Esophagus squamous epithelium (tissue), 4 donors: ENCODE data around the gene TNNI3.

Source experiments
- CTCF ChIP-seq, 6 experiments: fragments of 450-650 bp in 4 of 6; fragments of 200-600 bp in 2 of 6; sonication (generic) in 2 of 6; IDR thresholded peaks; one replicate each; pipeline ENCODE4 v1.5.1; 2016 to 2019; ENCODE audit warnings: antibody characterized with exemption in 6 of 6, mild to moderate bottlenecking in 4 of 6, moderate library complexity in 4 of 6
- POLR2A ChIP-seq, 4 donors: fragments of 450-650 bp; IDR thresholded peaks; one replicate each; pipeline ENCODE4 v1.6.1; 2017; ENCODE audit warnings: antibody characterized with exemption in 4 of 4, mild to moderate bottlenecking in 4 of 4, moderate library complexity in 3 of 4

DNA sequence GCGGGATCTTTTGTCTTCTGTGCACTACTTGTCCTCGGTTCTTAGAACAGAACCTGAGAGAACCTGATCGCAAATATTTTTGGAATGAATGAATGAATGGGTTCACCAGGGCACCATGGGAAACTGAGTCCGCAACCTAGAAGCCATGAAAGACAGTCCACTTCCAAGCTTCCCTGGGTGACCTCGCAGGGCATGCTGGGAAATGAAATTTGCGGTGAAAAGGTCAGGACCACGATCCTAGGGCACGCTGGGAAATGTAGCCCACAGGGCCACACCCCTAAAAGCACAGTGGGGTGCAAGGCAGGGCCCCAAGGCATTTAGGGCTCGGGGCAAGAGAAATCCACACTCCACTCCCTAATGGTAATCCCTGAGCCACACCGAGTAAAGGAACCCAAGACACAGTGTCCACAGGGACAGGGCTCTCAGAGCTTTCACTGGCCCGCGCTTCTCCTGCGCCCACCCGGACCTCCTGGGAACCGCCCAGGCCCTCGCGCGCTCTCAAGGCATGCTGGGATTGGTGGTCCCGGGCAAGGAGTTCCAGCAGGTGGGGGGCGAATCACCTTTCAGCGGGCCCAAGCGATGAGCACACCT is 39.0 kb downstream of the TNNI3 start:
- TF ChIP-seq CTCF (IDR thresholded peaks at IDR 0.05) (no peak), POLR2A (IDR thresholded peaks at IDR 0.05) (no peak)
